Psoas muscle (tissue), 8 donors: ENCODE results near the gene OR6C70. TPM values are rescaled to one million over a fixed set of nuclear protein-coding genes. Genes with fewer than 3 reads are reported as not detected.
"Not testable (repeated sequence)": the region's sequence is repeated elsewhere in the genome, so short reads cannot be mapped to it uniquely, and the experiment has no call there.

Experiments used
- ATAC-seq, 4 donors: fragments of 200-7000 bp; cut with Tn5 transposase; one replicate each; pipeline ENCODE4 v1.9.1; 2020; ENCODE audit warnings: moderate library complexity in 3 of 4, mild to moderate bottlenecking in 2 of 4
- DNase-seq, 2 donors: peaks; one replicate each; pipeline ENCODE4 v3.0.0-alpha.2; 2020
- H3K27ac ChIP-seq: fragments of 200-600 bp; one replicate; pipeline ENCODE4 v1.8.0; 2022
- H3K27me3 ChIP-seq, 3 donors: fragments of 200-600 bp in 1 of 3; one replicate each; pipeline versions ENCODE4 v1.6.1 to v1.8.0; 2013 to 2022; ENCODE audit warnings: low read length in 2 of 3, mild to moderate bottlenecking in 2 of 3, moderate library complexity in 1 of 3; ENCODE audit not compliant: insufficient read depth in 3 of 3
- H3K36me3 ChIP-seq, 2 donors: fragments of 200-600 bp in 1 of 2; one replicate each; pipeline versions ENCODE4 v1.6.1 to v1.8.0; 2013 to 2022; ENCODE audit warnings: low read depth in 1 of 2, mild to moderate bottlenecking in 1 of 2, moderate library complexity in 1 of 2; ENCODE audit not compliant: insufficient read depth in 1 of 2
- H3K4me1 ChIP-seq: fragments of 200-600 bp; one replicate; pipeline ENCODE4 v1.8.0; 2022
- H3K4me3 ChIP-seq: fragments of 200-600 bp; one replicate; pipeline ENCODE4 v1.8.0; 2022; ENCODE audit warnings: mild to moderate bottlenecking
- H3K9me3 ChIP-seq: fragments of 200-600 bp; one replicate; pipeline ENCODE4 v1.8.0; 2022
- WGBS, 3 donors: extraction: QIAGEN DNeasy Blood & Tissue Kit; methylation state at CpG; one replicate each; pipeline versions ENCODE4 v1.1.6 to v1.1.7; 2013; 5-methylcytosine and 5-hydroxymethylcytosine counted together
- intact Hi-C, 2 donors: fragments of 100-400 bp; cut with DNase I; formaldehyde crosslinking; loops; one replicate each; pipeline versions ENCODE4 v1.11.0 to v1.14.2; 2022
- polyA plus RNA-seq, 3 donors: library from polyadenylated mRNA; stranded (reverse); fragments of 200-250 nt; gene quantifications; one replicate each; pipeline ENCODE4 v1.2.3, GENCODE V29; 2013
- total RNA-seq, 4 donors: library from RNA; stranded (reverse); fragmentation: NEBNext Ultra II Directional in 2 of 4; extraction: Animal tissue kit (Norgen Biotek cat#: 25700) in 2 of 4; gene quantifications; one replicate each; pipeline versions ENCODE4 v1.2.1 to v1.2.4, GENCODE V29; 2021 to 2023
- TF ChIP-seq, protein P1 (sequence below): fragments of 200-600 bp; IDR thresholded peaks from one replicate; pipeline ENCODE4 v1.8.0; 2022; ENCODE audit warnings: antibody characterized with exemption
- donor health status: healthy with polysubstance abuse.
- donor health status: DM: no; HTN: no; CAD: no; lungs with moderate emphysema.
- donor health status: Bipolar disorder and iron deficiency.
- donor health status: healthy.
- donor health status: DM: yes; HTN: yes; CAD: no.
- donor health status: DM: no; HTN: no; CAD: no.
- donor health status: DM: no; HTN: no; CAD: no.
- donor health status: DM: yes; HTN: yes; CAD: no.

OR6C70 gene
- total and polyA plus RNA-seq, 7 donors, result not detected

DNA sequence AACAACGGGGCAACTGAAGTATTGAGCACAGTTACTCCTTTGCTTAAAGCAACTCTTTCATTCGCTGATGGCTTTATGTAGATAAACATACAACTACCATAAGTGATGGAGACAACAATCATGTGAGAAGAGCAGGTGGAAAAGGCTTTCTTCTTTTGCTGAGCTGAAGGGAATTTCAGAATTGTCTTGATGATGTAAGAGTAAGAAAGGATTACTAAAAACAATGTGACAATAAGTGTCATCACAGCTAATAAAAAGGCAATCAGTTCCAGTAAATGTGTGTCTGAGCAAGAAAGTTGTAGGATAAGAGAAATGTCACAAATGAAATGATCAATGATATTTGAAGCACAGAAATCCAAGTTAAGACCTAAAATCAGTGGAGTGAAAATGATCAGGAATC is 647 bp downstream of the OR6C70 start:
- Histone ChIP-seq H3K27me3 (no peaks in the 10 kb centered on the region), H3K9me3 (no peaks in the 10 kb centered on the region), H3K36me3 (no peaks in the 10 kb centered on the region), H3K27ac (no peak overlapping the region), H3K4me1 (no peaks in the 10 kb centered on the region), H3K4me3 (no peak overlapping the region)
- WGBS, 3 donors, result 67 to 73% (median 69%) methylated on average over 2 of the region's 2 CpGs
- ATAC-seq (no peak), DNase-seq (no peak)
- intact Hi-C loops, result no loop called here
- TF ChIP-seq, protein P1, sequence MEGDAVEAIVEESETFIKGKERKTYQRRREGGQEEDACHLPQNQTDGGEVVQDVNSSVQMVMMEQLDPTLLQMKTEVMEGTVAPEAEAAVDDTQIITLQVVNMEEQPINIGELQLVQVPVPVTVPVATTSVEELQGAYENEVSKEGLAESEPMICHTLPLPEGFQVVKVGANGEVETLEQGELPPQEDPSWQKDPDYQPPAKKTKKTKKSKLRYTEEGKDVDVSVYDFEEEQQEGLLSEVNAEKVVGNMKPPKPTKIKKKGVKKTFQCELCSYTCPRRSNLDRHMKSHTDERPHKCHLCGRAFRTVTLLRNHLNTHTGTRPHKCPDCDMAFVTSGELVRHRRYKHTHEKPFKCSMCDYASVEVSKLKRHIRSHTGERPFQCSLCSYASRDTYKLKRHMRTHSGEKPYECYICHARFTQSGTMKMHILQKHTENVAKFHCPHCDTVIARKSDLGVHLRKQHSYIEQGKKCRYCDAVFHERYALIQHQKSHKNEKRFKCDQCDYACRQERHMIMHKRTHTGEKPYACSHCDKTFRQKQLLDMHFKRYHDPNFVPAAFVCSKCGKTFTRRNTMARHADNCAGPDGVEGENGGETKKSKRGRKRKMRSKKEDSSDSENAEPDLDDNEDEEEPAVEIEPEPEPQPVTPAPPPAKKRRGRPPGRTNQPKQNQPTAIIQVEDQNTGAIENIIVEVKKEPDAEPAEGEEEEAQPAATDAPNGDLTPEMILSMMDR, result no peak

GRCh38 chr12:55467836-55468235 is 2.1 kb downstream of the OR6C70 start:
- Histone ChIP-seq H3K4me1 (no peaks in the 10 kb centered on the region), H3K36me3 (no peaks in the 10 kb centered on the region), H3K27ac (no peak overlapping the region), H3K27me3 (no peaks in the 10 kb centered on the region), H3K9me3 (no peaks in the 10 kb centered on the region), H3K4me3 (no peak overlapping the region)
- DNase-seq (no peak), ATAC-seq (no peak)
- intact Hi-C loops, result no loop called here
- TF ChIP-seq, protein P1, result no peak
- 42 to 49% (median 48%) methylated on average over 2 of the region's 2 CpGs for WGBS, 3 donors

DNA sequence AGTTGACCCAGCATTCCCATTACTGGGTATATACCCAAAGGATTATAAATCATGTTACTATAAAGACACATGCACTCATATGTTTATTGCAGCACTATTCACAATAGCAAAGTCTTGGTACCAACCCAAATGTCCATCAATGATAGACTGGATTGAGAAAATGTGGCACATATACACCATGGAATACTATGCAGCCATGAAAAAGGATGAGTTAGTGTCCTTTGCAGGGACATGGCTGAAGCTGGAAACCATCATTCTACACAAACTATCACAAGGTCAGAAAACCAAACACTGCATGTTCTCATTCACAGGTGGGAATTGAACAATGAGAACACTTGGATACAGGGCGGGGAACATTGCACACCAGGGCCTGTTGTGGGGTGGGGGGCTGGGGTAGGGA is 5.0 kb downstream of the OR6C70 start:
- H3K27ac ChIP-seq, H3K27me3 ChIP-seq, H3K36me3 ChIP-seq, H3K4me3 ChIP-seq, DNase-seq, intact Hi-C loops, H3K9me3 ChIP-seq, H3K4me1 ChIP-seq, ATAC-seq: not testable (repeated sequence)
- WGBS, 3 donors, result 92 to 100% (median 97%) methylated on average over 1 of the region's 1 CpG

- no peak for ATAC-seq
- DNase-seq, result no peak
- intact Hi-C loops, result no loop called here
- TF ChIP-seq, protein P1, result no peak
- H3K4me1 ChIP-seq, result no peaks in the 10 kb centered on the region
- H3K4me3 ChIP-seq, result no peak overlapping the region
- no peak overlapping the region for H3K27ac ChIP-seq
- H3K9me3 ChIP-seq, result no peaks in the 10 kb centered on the region
- no peaks in the 10 kb centered on the region for H3K36me3 ChIP-seq
- H3K27me3 ChIP-seq, result no peaks in the 10 kb centered on the region
These were observed 21.1 kb downstream of the OR6C70 start for GRCh38 chr12:55448825-55449224.

GRCh38 chr12:55446326-55446725 is 23.6 kb downstream of the OR6C70 start:
- 76 to 84% (median 82%) methylated on average over 5 of the region's 5 CpGs for WGBS, 3 donors
- no peaks in the 10 kb centered on the region for H3K4me1 ChIP-seq
- H3K36me3 ChIP-seq, result no peaks in the 10 kb centered on the region
- H3K9me3 ChIP-seq, result peaks cover 2% of the 10 kb centered on the region
- ATAC-seq, result no peak
- H3K4me3 ChIP-seq, result no peak overlapping the region
- H3K27ac ChIP-seq, result no peak overlapping the region
- intact Hi-C loops, result no loop called here
- H3K27me3 ChIP-seq, result no peaks in the 10 kb centered on the region
- DNase-seq, result no peak
- TF ChIP-seq, protein P1, result no peak
